Lung (tissue), 12 donors: ENCODE measurements around the gene ZNF521. TPM values are rescaled to one million over a fixed set of nuclear protein-coding genes. Genes with fewer than 3 reads are reported as not detected.
A peak's percentile ranks its signal among the peaks of the same experiment; 100 is the strongest.

ENCODE experiments used
- ATAC-seq: fragments of 200-7000 bp; cut with Tn5 transposase; one replicate; pipeline ENCODE4 v1.9.1; 2020; ENCODE audit warnings: moderate number of reproducible peaks; ENCODE audit not compliant: insufficient read depth, low FRiP score
- DNase-seq, 3 donors: peaks; one replicate each; pipeline ENCODE4 v3.0.0-alpha.2; 2013 to 2017
- H3K27ac ChIP-seq, 2 donors: one replicate each; pipeline ENCODE4 v1.5.1; 2013; ENCODE audit warnings: mild to moderate bottlenecking in 2 of 2, moderate library complexity in 2 of 2, control low read depth in 1 of 2, inconsistent platforms in 1 of 2, low read depth in 1 of 2, low read length in 1 of 2
- H3K27me3 ChIP-seq, 3 donors: one replicate each; pipeline ENCODE4 v1.5.1; 2013; ENCODE audit warnings: low read length in 2 of 3; ENCODE audit not compliant: control insufficient read depth in 3 of 3, insufficient read depth in 3 of 3
- H3K36me3 ChIP-seq, 4 donors: one replicate each; pipeline ENCODE4 v1.5.1; 2013; ENCODE audit warnings: low read length in 4 of 4, mild to moderate bottlenecking in 1 of 4, moderate library complexity in 1 of 4; ENCODE audit not compliant: control insufficient read depth in 4 of 4, insufficient read depth in 4 of 4
- H3K4me1 ChIP-seq, 5 donors: one replicate each; pipeline ENCODE4 v1.5.1; 2013; ENCODE audit warnings: low read length in 5 of 5, mild to moderate bottlenecking in 2 of 5, moderate library complexity in 1 of 5; ENCODE audit not compliant: control insufficient read depth in 5 of 5, insufficient read depth in 5 of 5
- H3K4me3 ChIP-seq: one replicate; pipeline ENCODE4 v1.5.1; 2013; ENCODE audit warnings: mild to moderate bottlenecking, control low read depth, moderate library complexity
- H3K9ac ChIP-seq, 2 donors: one replicate each; pipeline ENCODE4 v1.5.1; 2013; ENCODE audit warnings: low read length in 2 of 2, control low read depth in 1 of 2; ENCODE audit not compliant: insufficient read depth in 1 of 2
- H3K9me3 ChIP-seq, 4 donors: one replicate each; pipeline ENCODE4 v1.5.1; 2013; ENCODE audit warnings: low read length in 3 of 4, mild to moderate bottlenecking in 1 of 4, moderate library complexity in 1 of 4; ENCODE audit not compliant: control insufficient read depth in 4 of 4, insufficient read depth in 3 of 4
- CTCF ChIP-seq: IDR thresholded peaks from 2 replicates; pipeline ENCODE4 v1.5.1; 2012; ENCODE audit warnings: mild to moderate bottlenecking; ENCODE audit errors: control extremely low read depth, extremely low read depth
- WGBS, 2 donors: extraction: QIAGEN DNeasy Blood & Tissue Kit; methylation state at CpG; one replicate each; pipeline ENCODE4 v1.1.7; 2013; 5-methylcytosine and 5-hydroxymethylcytosine counted together
- polyA plus RNA-seq, 2 donors: library from polyadenylated mRNA; stranded (reverse); fragments of 200-250 nt; gene quantifications; one replicate each; pipeline ENCODE4 v1.2.1, GENCODE V29; 2013
- total RNA-seq, 2 donors: library from RNA; depleted of rRNA in 1 of 2; stranded (reverse); fragments of >200 nt in 1 of 2; gene quantifications; one replicate each; pipeline ENCODE4 v1.2.1, GENCODE V29; 2014 to 2021
- donor health status: control.
- donor health status: control.
- donor health status: Bipolar disorder and iron deficiency.
- donor health status: healthy.
- donor health status: DM: yes; HTN: yes; CAD: no.

Gene ZNF521
- total and polyA plus RNA-seq, 4 donors = 1.5 to 48.8 (median 10.7) TPM

- Histone ChIP-seq H3K36me3 (no peaks in the 10 kb centered on the region), H3K4me1 (no peaks in the 10 kb centered on the region), H3K27ac (no peak overlapping the region), H3K4me3 (no peak overlapping the region), H3K9me3 (peaks cover 0 to 2% (median 0%) of the 10 kb centered on the region in 4 donors), H3K27me3 (no peaks in the 10 kb centered on the region), H3K9ac (no peak overlapping the region)
- DNase-seq (no peak), ATAC-seq (no peak)
- 91 to 100% methylated on average over 1 of the region's 1 CpG for WGBS, 2 donors
- no peak for TF ChIP-seq CTCF
Measured at GRCh38 chr18:25029802-25030201, 322.2 kb downstream of the ZNF521 start.

- TF ChIP-seq CTCF = no peak
- no peaks in the 10 kb centered on the region for H3K36me3 ChIP-seq
- peaks cover 0 to 8% (median 0%) of the 10 kb centered on the region in 5 donors for H3K4me1 ChIP-seq
- no peaks in the 10 kb centered on the region for H3K27me3 ChIP-seq
- ATAC-seq = no peak
- H3K9ac ChIP-seq = no peak overlapping the region
- DNase-seq = peak in 2 of 3 donors; percentile 42 to 58
- no peak overlapping the region for H3K27ac ChIP-seq
- H3K4me3 ChIP-seq = no peak overlapping the region
- peaks cover 0 to 5% (median 2%) of the 10 kb centered on the region in 4 donors for H3K9me3 ChIP-seq
Measured at GRCh38 chr18:25019931-25020330, 332.0 kb downstream of the ZNF521 start.

GRCh38 chr18:25019086-25019860 lies 332.7 kb downstream of the ZNF521 start:
- no peak for TF ChIP-seq CTCF
- Histone ChIP-seq H3K4me3 (no peak overlapping the region), H3K9me3 (peaks cover 0 to 5% (median 2%) of the 10 kb centered on the region in 4 donors), H3K27me3 (no peaks in the 10 kb centered on the region), H3K4me1 (peaks cover 0 to 8% (median 0%) of the 10 kb centered on the region in 5 donors), H3K27ac (no peak overlapping the region), H3K36me3 (no peaks in the 10 kb centered on the region), H3K9ac (no peak overlapping the region)
- 85 to 86% methylated on average over 8 of the region's 8 CpGs for WGBS, 2 donors
- ATAC-seq (no peak), DNase-seq (peak in 1 of 3 donors; percentile 16)

GRCh38 chr18:25016666-25017065 lies 335.3 kb downstream of the ZNF521 start:
- H3K9ac ChIP-seq = no peak overlapping the region
- DNase-seq = no peak
- no peaks in the 10 kb centered on the region for H3K36me3 ChIP-seq
- H3K27ac ChIP-seq = no peak overlapping the region
- no peak overlapping the region for H3K4me3 ChIP-seq
- ATAC-seq = no peak
- H3K27me3 ChIP-seq = no peaks in the 10 kb centered on the region
- 97 to 98% methylated on average over 13 of the region's 13 CpGs for WGBS, 2 donors
- peaks cover 0 to 5% (median 0%) of the 10 kb centered on the region in 4 donors for H3K9me3 ChIP-seq
- TF ChIP-seq CTCF = no peak
- peaks cover 0 to 8% (median 0%) of the 10 kb centered on the region in 5 donors for H3K4me1 ChIP-seq
